HEK293T (cell line): ENCODE measurements around the gene CYP1A1.

Source experiments
- ARNT ChIP-seq: fragments of 450-650 bp; IDR thresholded peaks from 2 replicates; pipeline ENCODE4 v1.6.1; 2017; ENCODE audit warnings: mild to moderate bottlenecking
- BHLHE40 ChIP-seq: fragments of 450-650 bp; IDR thresholded peaks from 2 replicates; pipeline ENCODE4 v1.6.1; 2016; ENCODE audit warnings: mild to moderate bottlenecking, moderate library complexity, borderline replicate concordance
- ELF4 ChIP-seq: fragments of 450-650 bp; IDR thresholded peaks from 2 replicates; pipeline ENCODE4 v1.6.1; 2017; ENCODE audit warnings: antibody characterized with exemption
- FOXA1 ChIP-seq: fragments of 450-650 bp; IDR thresholded peaks from 2 replicates; pipeline ENCODE4 v1.6.1; 2016; ENCODE audit warnings: mild to moderate bottlenecking
- FOXK2 ChIP-seq: fragments of 450-650 bp; IDR thresholded peaks from 2 replicates; pipeline ENCODE4 v1.6.1; 2016; ENCODE audit warnings: mild to moderate bottlenecking
- FOXM1 ChIP-seq: fragments of 450-650 bp; IDR thresholded peaks from 2 replicates; pipeline ENCODE4 v1.6.1; 2017; ENCODE audit warnings: mild to moderate bottlenecking, borderline replicate concordance
- HDGF ChIP-seq: fragments of 450-650 bp; IDR thresholded peaks from 2 replicates; pipeline ENCODE4 v1.6.1; 2017; ENCODE audit warnings: antibody characterized with exemption, borderline replicate concordance
- LEF1 ChIP-seq: fragments of 450-650 bp; IDR thresholded peaks from 2 replicates; pipeline ENCODE4 v1.6.1; 2017; ENCODE audit warnings: mild to moderate bottlenecking, borderline replicate concordance
- NFRKB ChIP-seq: fragments of 450-650 bp; IDR thresholded peaks from 2 replicates; pipeline ENCODE4 v1.6.1; 2016; ENCODE audit warnings: mild to moderate bottlenecking, moderate library complexity
- PKNOX1 ChIP-seq: fragments of 450-650 bp; IDR thresholded peaks from 2 replicates; pipeline ENCODE4 v1.6.1; 2016
- SP1 ChIP-seq: fragments of 450-650 bp; IDR thresholded peaks from 2 replicates; pipeline ENCODE4 v1.6.1; 2017
- SUZ12 ChIP-seq: fragments of 450-650 bp; IDR thresholded peaks from 2 replicates; pipeline ENCODE4 v1.6.1; 2016; ENCODE audit warnings: mild to moderate bottlenecking
- TARDBP ChIP-seq: fragments of 450-650 bp; IDR thresholded peaks from 2 replicates; pipeline ENCODE4 v1.6.1; 2016
- ZNF384 ChIP-seq: fragments of 450-650 bp; IDR thresholded peaks from 2 replicates; pipeline ENCODE4 v1.6.1; 2016

DNA sequence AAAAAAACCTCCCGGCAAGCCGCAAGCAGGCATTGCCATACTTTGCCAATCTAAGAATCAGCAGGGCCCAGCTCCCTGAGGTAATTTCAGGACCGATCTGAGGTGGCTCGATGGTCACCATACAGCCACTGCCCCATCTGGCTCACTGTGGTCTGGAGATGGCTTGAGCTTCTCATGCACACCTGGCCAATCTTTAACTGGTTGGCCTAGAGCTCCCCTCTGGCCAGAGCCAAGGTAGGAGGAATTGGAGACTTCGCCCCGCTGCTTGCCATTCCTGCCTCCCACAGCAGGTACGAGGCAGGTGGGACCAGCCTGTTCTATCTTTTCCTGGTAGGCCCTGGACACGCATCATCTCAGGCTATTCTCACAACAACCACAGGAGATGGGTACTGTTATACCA lies 33.4 kb upstream of the CYP1A1 start:
- no peak for TF ChIP-seq PKNOX1
- no peak for TF ChIP-seq ARNT
- no peak for TF ChIP-seq HDGF
- TF ChIP-seq FOXA1 = no peak
- TF ChIP-seq FOXK2 = no peak
- TF ChIP-seq FOXM1 = no peak
- TF ChIP-seq ELF4 = no peak
- TF ChIP-seq SP1 = no peak
- TF ChIP-seq NFRKB = no peak
- no peak for TF ChIP-seq BHLHE40
- no peak for TF ChIP-seq LEF1
- TF ChIP-seq SUZ12 = no peak
- TF ChIP-seq TARDBP = no peak
- no peak for TF ChIP-seq ZNF384
